ENCODE results near the gene SPCS1.
"Not testable (repeated sequence)": the region's sequence is repeated elsewhere in the genome, so short reads cannot be mapped to it uniquely, and the experiment has no call there.

The SPCS1 gene

DNA sequence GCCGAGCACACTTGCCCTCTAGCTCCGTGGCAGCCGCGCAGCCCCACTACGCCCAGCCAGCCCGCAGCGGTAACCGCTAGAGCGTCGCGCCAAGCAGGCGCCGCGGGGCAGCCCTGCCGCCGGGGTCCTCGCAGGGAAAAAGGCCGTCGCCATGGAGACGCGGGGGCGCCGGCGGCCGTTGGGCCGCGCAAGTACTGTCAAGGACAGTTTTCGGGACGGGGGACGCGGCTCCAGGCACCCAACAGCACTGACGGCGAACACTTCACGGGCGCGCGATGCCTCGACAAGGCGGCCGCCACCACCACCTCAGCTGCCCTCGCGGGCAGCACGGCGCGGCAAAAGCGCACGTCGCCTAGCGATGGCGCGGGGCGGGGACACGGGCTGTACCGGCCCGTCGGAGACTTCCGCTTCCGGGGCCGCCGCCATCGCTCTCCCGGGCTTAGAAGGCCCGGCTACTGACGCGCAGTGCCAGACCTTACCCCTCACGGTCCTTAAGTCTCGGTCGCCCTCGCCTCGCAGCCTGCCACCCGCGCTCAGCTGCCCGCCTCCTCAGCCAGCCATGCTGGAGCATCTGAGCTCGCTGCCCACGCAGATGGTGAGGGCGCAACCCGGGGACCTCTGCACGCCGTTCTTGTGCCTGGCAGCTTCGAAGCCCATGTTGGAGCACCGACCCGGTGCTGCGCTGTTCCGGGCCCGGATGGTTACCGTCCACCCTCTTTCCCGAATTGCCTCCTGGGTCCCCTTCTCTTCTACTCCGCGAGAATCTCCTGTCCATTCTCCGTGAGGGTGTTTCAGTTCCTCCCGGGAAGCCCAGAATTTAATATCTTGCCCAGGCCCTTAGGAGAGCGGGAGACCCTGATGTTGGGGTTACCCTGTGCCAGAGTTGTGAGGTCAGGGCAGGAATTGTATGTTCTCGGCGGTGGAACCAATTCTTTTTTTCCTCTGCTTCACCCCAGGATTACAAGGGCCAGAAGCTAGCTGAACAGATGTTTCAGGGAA is at the start of gene SPCS1, which contains the start of gene GLT8D1:
Gene SPCS1 (plus strand): TSS at position 419 of the 999 bp plus-strand sequence. CDS start 141 bp downstream, at position 560.
Gene GLT8D1 (minus strand): TSS at position 104 of the 999 bp plus-strand sequence. CDS start 5,331 bp downstream, outside the sequence.
- TF ChIP-seq, protein P1, sequence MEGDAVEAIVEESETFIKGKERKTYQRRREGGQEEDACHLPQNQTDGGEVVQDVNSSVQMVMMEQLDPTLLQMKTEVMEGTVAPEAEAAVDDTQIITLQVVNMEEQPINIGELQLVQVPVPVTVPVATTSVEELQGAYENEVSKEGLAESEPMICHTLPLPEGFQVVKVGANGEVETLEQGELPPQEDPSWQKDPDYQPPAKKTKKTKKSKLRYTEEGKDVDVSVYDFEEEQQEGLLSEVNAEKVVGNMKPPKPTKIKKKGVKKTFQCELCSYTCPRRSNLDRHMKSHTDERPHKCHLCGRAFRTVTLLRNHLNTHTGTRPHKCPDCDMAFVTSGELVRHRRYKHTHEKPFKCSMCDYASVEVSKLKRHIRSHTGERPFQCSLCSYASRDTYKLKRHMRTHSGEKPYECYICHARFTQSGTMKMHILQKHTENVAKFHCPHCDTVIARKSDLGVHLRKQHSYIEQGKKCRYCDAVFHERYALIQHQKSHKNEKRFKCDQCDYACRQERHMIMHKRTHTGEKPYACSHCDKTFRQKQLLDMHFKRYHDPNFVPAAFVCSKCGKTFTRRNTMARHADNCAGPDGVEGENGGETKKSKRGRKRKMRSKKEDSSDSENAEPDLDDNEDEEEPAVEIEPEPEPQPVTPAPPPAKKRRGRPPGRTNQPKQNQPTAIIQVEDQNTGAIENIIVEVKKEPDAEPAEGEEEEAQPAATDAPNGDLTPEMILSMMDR (IDR thresholded peaks at IDR 0.05; ENCODE audit: low read length, missing control alignments): no peak
- peak; percentile 86 for DNase-seq (ENCODE audit: low read depth)
- H3K4me3 ChIP-seq (replicated peaks; ENCODE audit: low read depth, low read length): peak within 1 kb of the TSS; percentile 83

DNA sequence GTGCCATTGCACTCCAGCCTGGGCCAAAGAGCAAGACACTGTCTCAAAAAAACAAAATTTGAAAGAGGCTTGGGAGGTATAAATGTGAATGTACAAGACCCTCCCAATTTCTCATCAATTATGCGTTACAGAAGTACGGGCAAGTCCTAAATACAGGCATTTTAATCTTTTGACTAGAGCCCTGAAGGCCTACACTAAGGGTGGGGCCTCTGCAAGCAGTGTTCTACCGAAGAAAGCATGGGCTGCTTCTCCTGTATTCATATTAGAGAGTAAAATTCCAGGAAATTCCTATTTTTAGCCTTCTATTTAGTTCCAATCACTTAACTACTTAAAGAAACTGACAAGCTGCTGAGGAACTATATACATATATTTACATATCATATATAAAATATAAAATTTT is 45.9 kb upstream of the SPCS1 start:
- TF ChIP-seq, protein P1 (IDR thresholded peaks at IDR 0.05; ENCODE audit: low read length, missing control alignments): no peak
- DNase-seq (ENCODE audit: low read depth): no peak
- no peak overlapping the region for H3K4me3 ChIP-seq (replicated peaks; ENCODE audit: low read depth, low read length)

DNA sequence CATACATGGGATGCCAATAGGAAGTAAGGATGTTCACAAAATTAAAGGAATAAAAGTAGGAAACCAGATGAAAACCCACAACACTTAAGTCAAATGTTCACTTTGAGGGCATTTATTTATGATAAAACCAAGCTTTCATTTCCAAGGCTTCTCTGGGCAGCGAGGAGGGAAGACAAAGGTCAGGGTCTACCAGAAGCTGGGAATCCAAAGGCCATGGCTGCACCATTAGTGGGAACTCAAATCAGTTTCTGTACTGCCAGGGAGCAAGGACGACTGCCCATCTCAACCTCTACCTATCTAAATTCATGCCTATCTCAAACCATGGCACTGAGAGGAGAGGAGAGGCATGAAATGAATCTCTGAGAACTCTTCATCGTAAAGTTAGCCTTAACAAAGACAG is 42.8 kb upstream of the SPCS1 start:
- no peak overlapping the region for H3K4me3 ChIP-seq (replicated peaks; ENCODE audit: low read depth, low read length)
- no peak for DNase-seq (ENCODE audit: low read depth)
- TF ChIP-seq, protein P1 (IDR thresholded peaks at IDR 0.05; ENCODE audit: low read length, missing control alignments): no peak

DNA sequence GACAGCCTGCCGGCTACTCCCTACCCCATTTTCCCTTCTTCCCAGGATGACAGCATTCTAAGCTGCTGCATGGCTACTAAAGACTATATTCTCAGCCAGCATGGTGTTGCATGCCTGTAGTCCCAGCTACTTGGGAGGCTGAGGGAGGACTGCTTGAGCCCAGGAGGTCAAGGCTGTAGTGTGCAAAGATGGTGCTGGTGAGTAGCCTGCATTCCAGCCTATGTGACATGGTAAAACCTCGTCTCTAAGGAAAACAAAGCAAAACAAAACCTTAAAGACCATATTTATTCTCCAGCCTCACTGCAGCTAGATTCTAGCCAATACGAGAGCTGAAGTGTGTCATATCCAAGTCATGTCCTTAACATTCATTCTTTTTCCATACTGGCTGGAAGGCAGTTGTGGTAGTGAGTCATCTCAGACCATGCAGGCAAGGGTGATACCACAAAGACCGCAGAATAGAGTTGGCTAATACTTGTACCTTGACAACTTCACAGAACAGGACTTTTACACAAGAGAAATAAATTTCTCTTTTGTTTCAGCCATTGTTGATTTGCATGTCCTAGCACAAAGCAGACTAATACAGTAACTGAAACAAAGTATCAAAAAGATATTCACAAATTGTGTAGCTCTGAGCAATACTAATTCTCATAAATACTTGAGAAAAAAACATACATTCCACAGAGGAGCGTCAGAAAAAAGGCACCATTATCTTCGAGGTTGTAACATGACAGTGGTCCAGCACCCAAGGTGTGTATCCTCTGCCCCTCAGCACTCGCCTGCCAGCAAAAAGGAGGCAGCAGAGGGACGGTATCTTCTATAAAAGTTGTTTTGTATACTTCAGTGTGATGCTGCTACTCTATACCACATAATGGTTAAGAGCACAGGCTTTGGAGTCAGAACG is 35.0 kb upstream of the SPCS1 start:
- TF ChIP-seq, protein P1 (IDR thresholded peaks at IDR 0.05; ENCODE audit: low read length, missing control alignments): no peak
- DNase-seq (ENCODE audit: low read depth): peak; percentile 100
- peak overlapping the region; percentile 11 for H3K4me3 ChIP-seq (replicated peaks; ENCODE audit: low read depth, low read length)

DNA sequence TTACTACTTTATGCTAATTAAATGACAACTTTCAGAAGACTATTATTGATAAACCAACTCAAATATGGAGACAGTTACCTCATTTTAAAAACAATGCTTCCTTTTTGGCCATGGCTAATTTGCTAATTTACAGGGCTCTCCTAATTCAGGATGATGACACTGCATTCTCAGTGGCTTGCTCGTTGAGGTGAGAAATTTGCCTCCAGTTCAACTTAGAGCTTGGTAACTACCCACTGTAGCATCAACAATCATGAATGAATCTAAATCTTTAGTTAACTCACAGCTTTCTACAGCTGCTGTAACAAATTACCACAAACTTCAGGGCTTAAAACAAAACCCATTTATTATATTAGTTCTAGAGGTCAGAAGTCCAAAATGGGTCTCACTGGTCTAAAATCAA is 34.2 kb upstream of the SPCS1 start:
- TF ChIP-seq, protein P1 (IDR thresholded peaks at IDR 0.05; ENCODE audit: low read length, missing control alignments): no peak
- no peak for DNase-seq (ENCODE audit: low read depth)
- no peak overlapping the region for H3K4me3 ChIP-seq (replicated peaks; ENCODE audit: low read depth, low read length)

DNA sequence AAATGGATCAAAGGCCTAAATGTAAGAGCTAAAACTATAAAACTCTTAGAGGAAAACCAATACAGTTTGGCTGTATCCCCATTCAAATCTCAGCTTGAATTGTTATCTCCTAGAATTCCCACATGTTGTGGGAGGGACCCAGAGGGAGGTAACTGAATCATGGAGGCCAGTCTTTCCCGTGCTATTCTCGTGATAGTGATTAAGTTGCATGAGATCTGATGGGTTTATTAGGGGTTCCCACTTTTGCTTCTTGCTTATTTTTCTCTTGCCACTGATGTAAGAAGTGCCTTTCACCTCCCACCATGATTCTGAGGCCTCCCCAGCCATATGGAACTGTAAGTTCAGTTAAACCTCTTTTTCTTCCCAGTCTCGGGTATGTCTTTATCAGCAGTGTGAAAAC is 29.7 kb upstream of the SPCS1 start:
- not testable (repeated sequence) for DNase-seq (ENCODE audit: low read depth); H3K4me3 ChIP-seq (replicated peaks; ENCODE audit: low read depth, low read length)

All from fibroblast of pulmonary artery (primary cell).